ENCODE measurements around the gene DLG3. TPM values are rescaled to one million over a fixed set of nuclear protein-coding genes. Genes with fewer than 3 reads are reported as not detected.

DLG3 gene
- total and polyA plus RNA-seq, 2 of the 8 experiments (the other 6 are each of a cell fraction or from before 2014, with no cell fraction given), result 29.2 to 63.8 TPM

DNA sequence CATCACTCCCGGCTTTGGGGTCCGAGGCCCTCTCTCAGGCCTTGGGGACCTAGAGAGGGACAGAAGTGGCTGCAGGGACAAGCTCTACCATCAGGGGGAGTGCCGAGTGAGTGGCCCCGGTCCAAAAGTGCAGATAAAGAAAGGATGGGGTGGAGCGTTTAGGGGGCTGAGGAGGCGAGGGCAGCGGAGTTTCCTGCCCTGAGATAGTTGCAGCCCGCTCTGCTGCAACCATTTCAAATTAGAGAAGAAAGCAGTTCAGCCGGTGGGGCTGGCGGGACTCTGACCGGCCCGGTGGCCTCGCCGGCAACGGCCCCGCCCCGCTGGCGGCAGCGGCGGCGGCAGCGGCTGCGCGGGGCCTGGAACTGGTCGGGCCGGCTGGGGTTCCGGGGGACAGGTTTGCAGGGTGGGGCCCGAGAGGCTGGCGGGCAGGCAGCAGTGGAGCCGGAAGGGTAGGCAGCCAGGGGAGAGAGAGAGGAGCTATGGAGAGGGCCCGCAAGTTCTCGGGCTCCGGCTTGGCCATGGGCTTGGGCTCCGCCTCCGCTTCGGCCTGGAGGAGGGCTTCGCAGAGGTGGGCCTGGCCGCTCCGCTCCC is 7.6 kb downstream of the DLG3 start:
- Histone ChIP-seq H2AK5ac (ENCODE audit: low read depth, low read length) (no peak overlapping the region), H2BK12ac (ENCODE audit: low read depth, low read length) (no peak overlapping the region), H4K5ac (ENCODE audit: insufficient read length, low read depth, low read length) (no peak overlapping the region), H3K18ac (ENCODE audit: extremely low read depth, low read length) (no peak overlapping the region; the same call in 1 of the 2 replicates), H2AFZ (ENCODE audit: low read length) (no peak overlapping the region; the same call in 1 of the 2 replicates), H3K4me1 (replicated peaks in 1 of 4; ENCODE audit: control insufficient read depth in 3 of 4, insufficient read depth in 4 of 4, low read length in 3 of 4) (peaks cover 0 to 17% (median 5%) of the 10 kb centered on the region in 4 experiments; a peak in 6 of 7 replicates), H4K20me1 (replicated peaks in 1 of 2; ENCODE audit: control insufficient read depth in 1 of 2, insufficient read depth in 2 of 2, low read length in 2 of 2) (peaks cover 0 to 3% of the 10 kb centered on the region in 2 experiments), H3K27ac (ENCODE audit: low read depth, low read length) (no peak overlapping the region), H3K4me3 (ENCODE audit: extremely low read depth in 1 of 4, insufficient read depth in 2 of 4, low read depth in 3 of 4, low read length in 4 of 4) (peak overlapping the region; percentile 30 to 65 (median 36)), H3K14ac (ENCODE audit: insufficient read length) (no peak overlapping the region), H3K9me3 (ENCODE audit: insufficient read depth in 2 of 2, low read depth in 1 of 2, low read length in 1 of 2) (no peaks in the 10 kb centered on the region), H3K4me2 (ENCODE audit: insufficient read depth in 1 of 2, low read depth in 2 of 2, low read length in 2 of 2) (peak overlapping the region; percentile 60 to 64), H3K4ac (replicated peaks; ENCODE audit: insufficient read length, low read depth, low read length) (no peak overlapping the region), H4K8ac (ENCODE audit: extremely low read depth, insufficient read depth, low read length) (0 out of 2 replicates have a peak overlapping the region, but pooled peaks have one; percentile 35), H4K91ac (replicated peaks; ENCODE audit: insufficient read length, low read length) (no peak overlapping the region), H2BK15ac (ENCODE audit: low read length) (no peak overlapping the region), H2BK120ac (replicated peaks; ENCODE audit: low read depth, low read length) (no peak overlapping the region), H3K36me3 (ENCODE audit: control insufficient read depth in 2 of 4, insufficient read depth in 4 of 4, low read length in 3 of 4) (peaks cover 0 to 5% (median under 1%) of the 10 kb centered on the region in 4 experiments; a peak in 3 of 8 replicates), H3K23me2 (ENCODE audit: low read depth, low read length) (peaks cover 8% of the 10 kb centered on the region), H3K27me3 (replicated peaks in 1 of 4; ENCODE audit: control insufficient read depth in 3 of 4, extremely low read depth in 1 of 4, insufficient read depth in 3 of 4, low read length in 3 of 4) (no peaks in the 10 kb centered on the region), H3K23ac (ENCODE audit: insufficient read length) (no peak overlapping the region), H2BK20ac (ENCODE audit: low read length) (no peak overlapping the region), H2BK5ac (ENCODE audit: low read depth, low read length) (no peak overlapping the region), H3K79me2 (ENCODE audit: control insufficient read depth in 1 of 2, insufficient read depth in 2 of 2, low read length in 2 of 2) (peaks cover 14 to 22% of the 10 kb centered on the region in 2 experiments), H3K9ac (replicated peaks in 1 of 4; ENCODE audit: extremely low read depth in 1 of 4, low read depth in 3 of 4, low read length in 3 of 4) (peak overlapping the region in 1 of 4 experiments; percentile 43; a peak in 4 of 7 replicates), H3K56ac (replicated peaks; ENCODE audit: insufficient read length, low read depth, low read length) (no peak overlapping the region), H3K79me1 (ENCODE audit: low read depth, low read length) (no peaks in the 10 kb centered on the region; the same call in 1 of the 2 replicates)
- ChIA-PET CTCF (ENCODE audit: partially characterized antibody) (interaction anchor here (0.6 to 1.8 kb wide), 16 partner anchors 9 to 417 kb away, joined by 3 to 10 read pairs (median 4); partner anchors contain the start of gene GDPD2), POLR2A (ENCODE audit: partially characterized antibody) (interaction anchor here (1.2 to 1.7 kb wide), 5 partner anchors 17 to 518 kb away, joined by 3 to 7 read pairs (median 4); partner anchors contain the start of gene GDPD2)
- FAIRE-seq, result no peak
- peak in 1 of 2 experiments; percentile 73 for DNase-seq (ENCODE audit: low read depth in 1 of 2, low spot score in 2 of 2)
- 4% methylated on average over 16 of the region's 39 CpGs; no CpG with 5 or more reads in 1 of the 2 experiments for WGBS, 2 experiments (ENCODE audit: extremely low coverage in 1 of 2, insufficient coverage in 1 of 2, insufficient read length in 1 of 2, insufficient replicate concordance in 2 of 2, low coverage in 1 of 2, low lambda C conversion rate in 2 of 2, missing lambda C conversion rate in 1 of 2)
- TF ChIP-seq ZNF274 (IDR thresholded peaks at IDR 0.05; ENCODE audit: borderline replicate concordance, extremely low read depth, low read length) (no peak), PHF8 (conservative IDR thresholded peaks at IDR 0.05; ENCODE audit: low read depth, low read length) (peak; percentile 25; the same call in 1 of the 2 replicates), RAD21 (IDR thresholded peaks at IDR 0.05 in 1 of 2, conservative IDR thresholded peaks at IDR 0.05 in 1 of 2; ENCODE audit: low read depth in 2 of 2, low read length in 2 of 2) (peak; percentile 27; a peak in 2 of 4 replicates), POLR2AphosphoS5 (IDR thresholded peaks at IDR 0.05; ENCODE audit: low read depth, low read length) (no peak), BRCA1 (IDR thresholded peaks at IDR 0.05; ENCODE audit: low read depth, low read length) (no peak), TBP (IDR thresholded peaks at IDR 0.05; ENCODE audit: low read depth, low read length) (no peak), ASH2L (IDR thresholded peaks at IDR 0.05; ENCODE audit: low read length) (peak; percentile 28), EGR1 (IDR thresholded peaks at IDR 0.05; ENCODE audit: borderline replicate concordance, low read depth, low read length) (no peak)
- TF ChIP-seq, protein P1, sequence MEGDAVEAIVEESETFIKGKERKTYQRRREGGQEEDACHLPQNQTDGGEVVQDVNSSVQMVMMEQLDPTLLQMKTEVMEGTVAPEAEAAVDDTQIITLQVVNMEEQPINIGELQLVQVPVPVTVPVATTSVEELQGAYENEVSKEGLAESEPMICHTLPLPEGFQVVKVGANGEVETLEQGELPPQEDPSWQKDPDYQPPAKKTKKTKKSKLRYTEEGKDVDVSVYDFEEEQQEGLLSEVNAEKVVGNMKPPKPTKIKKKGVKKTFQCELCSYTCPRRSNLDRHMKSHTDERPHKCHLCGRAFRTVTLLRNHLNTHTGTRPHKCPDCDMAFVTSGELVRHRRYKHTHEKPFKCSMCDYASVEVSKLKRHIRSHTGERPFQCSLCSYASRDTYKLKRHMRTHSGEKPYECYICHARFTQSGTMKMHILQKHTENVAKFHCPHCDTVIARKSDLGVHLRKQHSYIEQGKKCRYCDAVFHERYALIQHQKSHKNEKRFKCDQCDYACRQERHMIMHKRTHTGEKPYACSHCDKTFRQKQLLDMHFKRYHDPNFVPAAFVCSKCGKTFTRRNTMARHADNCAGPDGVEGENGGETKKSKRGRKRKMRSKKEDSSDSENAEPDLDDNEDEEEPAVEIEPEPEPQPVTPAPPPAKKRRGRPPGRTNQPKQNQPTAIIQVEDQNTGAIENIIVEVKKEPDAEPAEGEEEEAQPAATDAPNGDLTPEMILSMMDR (IDR thresholded peaks at IDR 0.05; ENCODE audit: control extremely low read depth in 1 of 3, insufficient read depth in 1 of 3, low read depth in 1 of 3, low read length in 3 of 3), result peak in 2 of 3 experiments; percentile 21 to 59; a peak in 2 of 4 replicates
